Adrenal gland (tissue), 5 donors: Measurements from ENCODE around the gene SCFD2.

Experiments used
- POLR2A ChIP-seq, 2 donors: fragments of 450-650 bp; IDR thresholded peaks; one replicate each; pipeline ENCODE4 v1.6.1; 2017; ENCODE audit warnings: antibody characterized with exemption in 2 of 2, mild to moderate bottlenecking in 2 of 2, moderate library complexity in 1 of 2
- TF ChIP-seq, protein P1 (sequence below), 6 experiments: fragments of 450-650 bp in 4 of 6; fragments of 200-600 bp in 2 of 6; sonication (generic) in 1 of 6; IDR thresholded peaks; 1 replicate in 5 of 6; 2 replicates in 1 of 6; pipeline versions ENCODE4 v1.5.1 to v1.8.0; 2016 to 2021; ENCODE audit warnings: antibody characterized with exemption in 6 of 6, mild to moderate bottlenecking in 2 of 6, moderate library complexity in 1 of 6
- donor health status: DM: no; HTN: no; CAD: no.

DNA sequence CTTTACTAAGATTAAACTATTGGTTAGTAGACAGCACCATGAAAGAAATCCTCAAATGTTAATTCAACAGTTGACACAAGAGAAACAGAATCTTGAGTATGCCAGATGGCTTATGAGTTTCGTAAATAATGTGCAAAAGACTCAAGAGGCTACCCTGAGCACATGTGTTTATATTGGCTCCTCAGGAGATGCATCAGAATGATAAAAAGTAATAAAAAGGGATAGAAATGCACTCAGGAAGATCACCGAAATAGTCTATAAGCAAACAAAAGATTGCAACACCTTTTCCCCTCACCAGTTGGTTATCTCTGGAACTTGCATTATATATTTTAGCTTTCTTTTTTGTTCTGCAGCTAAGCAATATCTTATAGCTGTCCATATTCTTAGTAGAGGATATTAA is 84.4 kb downstream of the SCFD2 start:
- TF ChIP-seq, protein P1, sequence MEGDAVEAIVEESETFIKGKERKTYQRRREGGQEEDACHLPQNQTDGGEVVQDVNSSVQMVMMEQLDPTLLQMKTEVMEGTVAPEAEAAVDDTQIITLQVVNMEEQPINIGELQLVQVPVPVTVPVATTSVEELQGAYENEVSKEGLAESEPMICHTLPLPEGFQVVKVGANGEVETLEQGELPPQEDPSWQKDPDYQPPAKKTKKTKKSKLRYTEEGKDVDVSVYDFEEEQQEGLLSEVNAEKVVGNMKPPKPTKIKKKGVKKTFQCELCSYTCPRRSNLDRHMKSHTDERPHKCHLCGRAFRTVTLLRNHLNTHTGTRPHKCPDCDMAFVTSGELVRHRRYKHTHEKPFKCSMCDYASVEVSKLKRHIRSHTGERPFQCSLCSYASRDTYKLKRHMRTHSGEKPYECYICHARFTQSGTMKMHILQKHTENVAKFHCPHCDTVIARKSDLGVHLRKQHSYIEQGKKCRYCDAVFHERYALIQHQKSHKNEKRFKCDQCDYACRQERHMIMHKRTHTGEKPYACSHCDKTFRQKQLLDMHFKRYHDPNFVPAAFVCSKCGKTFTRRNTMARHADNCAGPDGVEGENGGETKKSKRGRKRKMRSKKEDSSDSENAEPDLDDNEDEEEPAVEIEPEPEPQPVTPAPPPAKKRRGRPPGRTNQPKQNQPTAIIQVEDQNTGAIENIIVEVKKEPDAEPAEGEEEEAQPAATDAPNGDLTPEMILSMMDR (IDR thresholded peaks at IDR 0.05) = no peak
- no peak for TF ChIP-seq POLR2A (IDR thresholded peaks at IDR 0.05)
